HG03342 (cell line): ENCODE results near the gene TMBIM1.
A peak's percentile ranks its signal among the peaks of the same experiment; 100 is the strongest.
"Not testable (repeated sequence)": the region's sequence is repeated elsewhere in the genome, so short reads cannot be mapped to it uniquely, and the experiment has no call there.

Experiments used
- ATAC-seq: cut with Tn5 transposase; IDR thresholded peaks from one replicate; pipeline ENCODE4 v1.9.1; 2021; ENCODE audit warnings: mild to moderate bottlenecking, moderate library complexity; ENCODE audit not compliant: unreplicated experiment

The TMBIM1 gene

GRCh38 chr2:218273214-218273907 is 18.9 kb downstream of the TMBIM1 start:
- ATAC-seq: not testable (repeated sequence)

- peak; percentile 23 for ATAC-seq
Observed at GRCh38 chr2:218272531-218273212, 19.6 kb downstream of the TMBIM1 start.

GRCh38 chr2:218271865-218272530 is 20.3 kb downstream of the TMBIM1 start:
- no peak for ATAC-seq

- ATAC-seq: no peak
Observed at GRCh38 chr2:218271487-218271797, 20.9 kb downstream of the TMBIM1 start.

DNA sequence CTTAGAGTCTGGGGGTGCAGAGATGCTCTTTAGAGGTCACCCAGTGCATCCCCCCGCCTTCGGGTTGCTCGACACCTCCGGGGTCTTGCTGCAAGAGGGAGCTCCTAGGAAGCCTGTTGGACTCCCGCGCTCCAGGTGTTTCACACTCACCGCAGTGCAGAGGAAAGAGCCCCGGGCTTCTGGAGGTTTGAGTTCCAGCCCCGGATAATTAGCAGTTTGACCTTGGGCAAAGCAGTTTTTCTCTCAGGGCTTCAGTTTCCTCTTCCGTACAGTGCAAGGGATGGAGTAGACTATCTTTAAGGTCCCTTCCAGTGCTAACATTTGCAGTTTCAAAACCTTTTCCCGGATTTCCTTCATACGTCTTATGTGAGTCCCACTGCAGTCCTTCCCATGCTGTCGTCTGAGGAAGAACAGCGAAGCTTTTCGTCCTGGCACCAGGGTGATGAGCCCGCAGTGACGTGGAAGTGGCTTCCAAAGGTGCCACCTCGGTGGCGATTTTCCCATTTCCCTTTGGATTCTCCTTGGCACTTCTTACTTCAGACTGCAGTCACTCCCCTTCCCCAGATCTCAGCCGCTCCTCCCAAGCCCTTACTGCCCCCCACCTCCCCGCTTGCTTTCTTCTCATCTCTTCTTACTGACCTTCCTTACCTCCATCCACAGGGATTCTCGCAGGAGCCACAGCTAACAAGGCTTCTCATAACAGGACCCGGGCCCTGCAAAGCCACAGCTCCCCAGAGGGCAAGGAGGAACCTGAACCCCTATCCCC is 21.4 kb downstream of the TMBIM1 start:
- ATAC-seq: no peak

GRCh38 chr2:218269900-218270720 is 22.2 kb downstream of the TMBIM1 start, which contains the start of the genes AAMP and PNKD:
AAMP (minus strand) TSS chr2:218270137; CDS start chr2:218270086, 51 bp downstream.
PNKD (plus strand) TSS chr2:218270519; CDS start chr2:218270536, 17 bp downstream.
- ATAC-seq: peak; percentile 87

DNA sequence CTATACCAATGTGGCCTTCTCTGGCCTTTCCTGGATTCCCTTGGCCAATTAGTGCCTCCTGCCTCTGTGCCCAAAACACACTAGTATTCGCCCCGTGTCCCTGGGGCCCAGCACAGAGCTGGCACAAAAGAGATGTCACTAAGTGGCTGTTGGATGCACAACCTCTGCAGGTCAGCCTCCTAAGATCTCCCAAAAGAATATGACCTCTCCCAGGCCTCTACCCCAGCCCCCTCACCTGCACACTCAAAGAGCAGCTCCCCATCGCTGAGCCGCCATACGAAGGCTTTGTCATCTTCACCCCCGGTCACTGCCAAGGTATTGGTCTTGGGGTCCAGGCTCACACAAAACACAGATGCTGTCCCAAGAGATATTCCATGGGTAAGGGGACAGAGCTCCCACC is 25.0 kb downstream of the TMBIM1 start:
- no peak for ATAC-seq

GRCh38 chr2:218266316-218266979 is 25.9 kb downstream of the TMBIM1 start:
- ATAC-seq: no peak

- no peak for ATAC-seq
Observed at GRCh38 chr2:218265626-218266025, 26.7 kb downstream of the TMBIM1 start.

GRCh38 chr2:218264773-218265561 is 27.3 kb downstream of the TMBIM1 start:
- ATAC-seq: no peak

DNA sequence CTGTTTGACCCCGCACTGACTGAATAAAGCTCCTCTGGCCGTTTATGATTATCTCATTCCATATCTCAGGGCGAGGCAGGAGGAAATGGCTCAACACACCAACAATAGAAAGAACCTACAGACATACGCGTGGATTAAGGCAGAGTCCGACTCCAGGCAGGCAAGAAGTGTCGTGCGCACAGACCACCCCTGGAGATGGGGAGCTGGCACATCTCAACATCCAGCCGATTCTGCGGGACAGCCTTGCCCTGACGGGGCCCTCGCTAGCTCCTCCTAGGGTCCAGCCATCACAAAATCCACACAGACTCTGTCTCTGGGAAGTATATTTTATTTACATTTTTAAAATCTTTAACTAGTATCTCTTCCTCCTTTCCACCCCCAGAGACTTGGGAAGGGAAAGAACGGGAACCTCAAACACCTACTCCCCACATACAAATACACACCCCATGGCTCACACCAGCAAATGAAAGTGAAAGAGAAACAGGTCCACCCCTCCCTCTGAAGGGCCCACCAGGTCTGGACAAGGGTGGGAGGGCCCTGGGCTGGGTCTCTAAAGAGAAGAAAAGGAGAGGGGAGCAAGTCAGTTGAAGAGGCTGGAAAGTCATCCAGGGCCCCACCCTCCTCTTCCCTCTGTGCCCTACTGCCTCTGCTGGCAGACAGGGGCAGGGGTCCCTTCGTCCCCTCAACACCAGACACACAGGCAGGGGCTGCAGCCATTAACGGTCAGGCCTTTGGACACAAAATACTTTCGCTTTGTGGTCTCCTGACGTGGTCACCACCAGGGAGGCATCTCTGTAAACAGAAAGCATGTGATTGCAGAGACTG is 28.3 kb downstream of the TMBIM1 start:
- ATAC-seq: no peak

DNA sequence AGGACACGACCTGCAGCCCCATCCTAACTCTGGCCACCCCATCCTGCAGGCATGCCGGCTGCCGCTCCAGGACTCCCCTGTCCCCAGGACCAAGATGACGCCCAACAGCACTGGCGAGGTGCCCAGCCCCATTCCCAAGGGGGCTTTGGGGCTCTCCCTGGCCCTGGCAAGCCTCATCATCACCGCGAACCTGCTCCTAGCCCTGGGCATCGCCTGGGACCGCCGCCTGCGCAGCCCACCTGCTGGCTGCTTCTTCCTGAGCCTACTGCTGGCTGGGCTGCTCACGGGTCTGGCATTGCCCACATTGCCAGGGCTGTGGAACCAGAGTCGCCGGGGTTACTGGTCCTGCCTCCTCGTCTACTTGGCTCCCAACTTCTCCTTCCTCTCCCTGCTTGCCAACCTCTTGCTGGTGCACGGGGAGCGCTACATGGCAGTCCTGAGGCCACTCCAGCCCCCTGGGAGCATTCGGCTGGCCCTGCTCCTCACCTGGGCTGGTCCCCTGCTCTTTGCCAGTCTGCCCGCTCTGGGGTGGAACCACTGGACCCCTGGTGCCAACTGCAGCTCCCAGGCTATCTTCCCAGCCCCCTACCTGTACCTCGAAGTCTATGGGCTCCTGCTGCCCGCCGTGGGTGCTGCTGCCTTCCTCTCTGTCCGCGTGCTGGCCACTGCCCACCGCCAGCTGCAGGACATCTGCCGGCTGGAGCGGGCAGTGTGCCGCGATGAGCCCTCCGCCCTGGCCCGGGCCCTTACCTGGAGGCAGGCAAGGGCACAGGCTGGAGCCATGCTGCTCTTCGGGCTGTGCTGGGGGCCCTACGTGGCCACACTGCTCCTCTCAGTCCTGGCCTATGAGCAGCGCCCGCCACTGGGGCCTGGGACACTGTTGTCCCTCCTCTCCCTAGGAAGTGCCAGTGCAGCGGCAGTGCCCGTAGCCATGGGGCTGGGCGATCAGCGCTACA is 29.4 kb downstream of the TMBIM1 start:
- no peak for ATAC-seq

GRCh38 chr2:218262237-218262600 is 30.1 kb downstream of the TMBIM1 start:
- no peak for ATAC-seq

DNA sequence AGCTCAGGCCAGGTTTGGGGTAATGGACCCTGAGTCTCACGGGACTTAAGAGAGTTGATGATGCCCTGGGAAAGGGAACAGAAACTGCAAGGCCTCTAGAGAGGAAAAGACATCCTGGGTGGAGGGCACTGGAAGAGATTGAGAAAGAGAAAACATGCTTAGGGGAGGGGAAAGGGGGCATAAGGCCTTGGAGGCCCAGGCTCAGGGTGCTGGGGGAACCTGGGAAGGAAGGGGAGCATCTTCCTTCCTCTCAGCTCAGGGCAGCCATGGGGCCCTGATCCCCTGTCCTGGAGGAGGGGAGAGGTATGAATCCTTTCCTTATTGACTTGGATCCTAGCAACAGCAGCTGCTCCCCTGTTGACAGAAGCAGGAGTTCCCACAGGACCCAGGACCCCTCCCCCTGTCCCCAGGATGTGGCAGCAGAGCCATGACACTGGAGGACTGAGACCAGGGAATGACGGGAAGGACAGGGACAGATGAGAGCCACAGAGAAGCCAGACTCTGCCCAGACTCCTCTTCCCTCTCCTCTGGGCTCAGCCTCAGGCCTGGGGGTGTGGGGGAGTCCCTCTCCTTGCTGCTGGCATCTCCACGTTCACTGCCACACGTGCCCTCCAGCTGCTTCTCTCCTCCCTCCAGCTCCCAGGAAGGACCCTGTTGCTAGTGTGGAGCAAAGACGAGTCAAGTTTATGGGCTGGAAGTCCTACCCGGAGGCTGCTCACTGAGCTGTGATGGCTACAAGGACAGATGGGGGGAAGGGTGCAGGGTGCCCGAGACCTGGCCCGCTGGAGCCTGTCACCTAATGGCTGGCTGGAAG is 30.7 kb downstream of the TMBIM1 start:
- no peak for ATAC-seq

DNA sequence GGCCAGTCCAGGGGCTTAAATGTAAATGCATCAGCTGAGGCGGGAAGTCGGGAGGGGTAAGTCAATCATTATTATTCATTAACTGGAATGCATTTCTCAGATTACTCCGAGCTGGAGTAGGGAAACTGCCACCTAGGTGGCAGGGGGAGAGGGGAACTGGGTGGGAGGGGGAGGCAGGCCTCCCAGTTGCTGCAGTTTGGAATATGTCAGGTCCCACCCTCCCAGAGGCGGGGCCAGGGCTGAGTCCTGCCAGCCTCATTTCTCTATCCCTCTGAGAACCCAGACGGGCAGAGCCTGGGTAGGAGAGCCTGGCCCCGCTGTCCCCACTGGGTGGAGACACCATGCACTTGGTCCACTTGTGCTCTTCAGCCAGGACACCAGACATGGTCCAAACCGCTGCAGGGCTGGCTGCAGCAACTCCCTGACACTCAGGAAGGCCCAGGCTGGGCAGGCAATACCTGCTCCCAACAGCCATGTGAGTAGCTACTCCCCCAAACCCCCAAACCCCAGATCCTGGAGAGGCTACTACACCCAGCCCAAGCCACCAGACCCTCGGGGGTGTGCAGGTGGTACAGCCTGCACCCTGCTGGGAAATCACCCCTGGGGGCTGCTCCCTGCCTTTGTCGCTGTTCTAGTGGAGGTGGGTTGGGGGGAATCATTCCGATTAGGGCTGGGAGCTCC is 31.4 kb downstream of the TMBIM1 start, which contains the start of gene GPBAR1:
TSS of gene GPBAR1 (plus strand) at position 274 of the 681 bp plus-strand sequence. CDS start 1,710 bp downstream, outside the sequence.
- ATAC-seq: no peak

- ATAC-seq: no peak
Observed at GRCh38 chr2:218260166-218260565, 32.1 kb downstream of the TMBIM1 start.
